IPS-18c (cell line): ENCODE results near the gene PRUNE2.
A peak's percentile ranks its signal among the peaks of the same experiment; 100 is the strongest.

ENCODE experiments used
- H3K4me3 ChIP-seq: 2 replicates; pipeline ENCODE4 v1.7.0; 2013; ENCODE audit warnings: low read depth, mild to moderate bottlenecking, low read length, moderate library complexity; ENCODE audit not compliant: insufficient read depth
- H3K9me3 ChIP-seq: one replicate; pipeline ENCODE4 v1.6.1; 2013; ENCODE audit warnings: mild to moderate bottlenecking, low read length, moderate library complexity; ENCODE audit not compliant: control insufficient read depth, insufficient read depth

The PRUNE2 gene

GRCh38 chr9:76701441-76702039, 204.4 kb downstream of the PRUNE2 start:
- no peak overlapping the region for H3K4me3 ChIP-seq
- no peaks in the 10 kb centered on the region for H3K9me3 ChIP-seq

- Histone ChIP-seq H3K4me3 (no peak overlapping the region), H3K9me3 (no peaks in the 10 kb centered on the region)
Observed at GRCh38 chr9:76700916-76701315, 205.0 kb downstream of the PRUNE2 start.

DNA sequence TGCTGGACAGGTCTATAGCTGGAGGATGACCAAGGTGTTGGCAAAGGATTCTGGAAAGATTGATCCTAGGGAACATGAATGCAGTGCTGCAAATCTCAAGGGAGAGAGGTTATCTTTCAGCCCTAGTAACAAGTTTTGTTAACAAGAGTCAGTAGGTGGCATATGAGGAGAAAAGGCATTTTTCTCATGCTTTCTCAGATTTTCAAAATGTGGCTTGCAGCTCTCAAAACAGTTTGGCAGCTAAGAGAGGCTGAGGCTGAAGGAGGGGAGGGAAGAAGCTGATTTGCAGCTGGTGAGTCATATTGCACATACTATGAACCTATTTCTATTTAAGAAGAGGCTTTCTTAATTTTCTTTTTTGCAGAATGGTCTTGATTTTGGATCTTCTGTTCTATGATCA, 205.9 kb downstream of the PRUNE2 start:
- no peak overlapping the region for H3K4me3 ChIP-seq
- H3K9me3 ChIP-seq, result no peaks in the 10 kb centered on the region

- Histone ChIP-seq H3K4me3 (no peak overlapping the region), H3K9me3 (no peaks in the 10 kb centered on the region)
Observed at GRCh38 chr9:76697554-76697953, 208.4 kb downstream of the PRUNE2 start.

GRCh38 chr9:76697081-76697480, 208.8 kb downstream of the PRUNE2 start:
- Histone ChIP-seq H3K4me3 (no peak overlapping the region), H3K9me3 (no peaks in the 10 kb centered on the region)

- H3K4me3 ChIP-seq, result no peak overlapping the region
- H3K9me3 ChIP-seq, result no peaks in the 10 kb centered on the region
Observed at GRCh38 chr9:76693912-76694311, 212.0 kb downstream of the PRUNE2 start.

DNA sequence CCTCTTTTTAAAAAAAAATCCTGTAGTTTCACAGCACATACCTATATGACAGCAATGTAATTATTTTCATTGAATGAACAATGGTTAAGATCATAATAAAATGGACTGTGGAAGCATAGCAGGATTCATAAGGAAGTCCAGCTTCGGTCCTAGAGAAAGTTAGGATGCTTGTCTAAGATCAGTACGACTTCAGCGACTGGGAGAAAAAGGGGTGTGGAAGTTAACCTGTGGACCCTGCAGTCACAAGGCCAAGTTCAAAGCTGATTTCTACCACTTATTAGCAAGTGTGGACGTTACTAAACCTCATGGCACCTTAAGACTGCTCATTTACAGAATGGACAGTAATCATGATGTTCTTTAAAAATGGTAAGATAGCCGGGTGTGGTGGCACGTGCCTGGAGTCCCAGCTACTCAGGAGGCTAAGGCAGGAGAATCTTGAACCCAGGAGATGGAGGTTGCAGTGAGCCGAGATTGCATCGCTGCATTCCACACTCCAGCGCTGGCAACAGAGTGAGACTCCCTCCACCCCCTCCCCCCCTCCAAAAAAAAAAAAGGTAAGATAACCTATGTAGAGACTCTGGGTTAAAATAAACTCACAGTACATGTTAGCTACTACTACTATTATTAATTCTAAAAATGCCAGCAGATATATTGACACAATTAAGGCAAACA, 213.3 kb downstream of the PRUNE2 start:
- H3K9me3 ChIP-seq, result no peaks in the 10 kb centered on the region
- no peak overlapping the region for H3K4me3 ChIP-seq

GRCh38 chr9:76691517-76692313, 214.2 kb downstream of the PRUNE2 start:
- H3K4me3 ChIP-seq, result peak overlapping the region; percentile 49; the same call in 1 of the 2 replicates
- H3K9me3 ChIP-seq, result no peaks in the 10 kb centered on the region

DNA sequence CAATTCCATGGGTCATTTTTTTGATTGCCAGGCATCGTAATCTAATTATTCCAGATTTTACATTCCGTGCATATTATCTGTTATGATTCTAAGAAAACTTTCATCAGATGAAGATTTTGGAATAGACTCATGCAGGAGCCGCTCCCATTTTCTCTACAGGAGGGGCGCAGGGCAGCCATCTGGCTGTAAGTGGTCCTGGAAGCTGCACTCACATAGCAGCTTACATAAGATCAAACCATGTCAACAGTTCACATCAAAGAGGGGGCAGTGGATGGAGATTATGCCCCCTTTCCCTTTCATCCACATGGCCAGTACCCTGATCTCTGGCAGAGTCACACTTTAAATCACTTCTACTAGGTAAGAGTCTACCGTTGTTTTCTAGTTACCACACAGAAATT, 214.9 kb downstream of the PRUNE2 start:
- no peaks in the 10 kb centered on the region for H3K9me3 ChIP-seq
- no peak overlapping the region for H3K4me3 ChIP-seq

DNA sequence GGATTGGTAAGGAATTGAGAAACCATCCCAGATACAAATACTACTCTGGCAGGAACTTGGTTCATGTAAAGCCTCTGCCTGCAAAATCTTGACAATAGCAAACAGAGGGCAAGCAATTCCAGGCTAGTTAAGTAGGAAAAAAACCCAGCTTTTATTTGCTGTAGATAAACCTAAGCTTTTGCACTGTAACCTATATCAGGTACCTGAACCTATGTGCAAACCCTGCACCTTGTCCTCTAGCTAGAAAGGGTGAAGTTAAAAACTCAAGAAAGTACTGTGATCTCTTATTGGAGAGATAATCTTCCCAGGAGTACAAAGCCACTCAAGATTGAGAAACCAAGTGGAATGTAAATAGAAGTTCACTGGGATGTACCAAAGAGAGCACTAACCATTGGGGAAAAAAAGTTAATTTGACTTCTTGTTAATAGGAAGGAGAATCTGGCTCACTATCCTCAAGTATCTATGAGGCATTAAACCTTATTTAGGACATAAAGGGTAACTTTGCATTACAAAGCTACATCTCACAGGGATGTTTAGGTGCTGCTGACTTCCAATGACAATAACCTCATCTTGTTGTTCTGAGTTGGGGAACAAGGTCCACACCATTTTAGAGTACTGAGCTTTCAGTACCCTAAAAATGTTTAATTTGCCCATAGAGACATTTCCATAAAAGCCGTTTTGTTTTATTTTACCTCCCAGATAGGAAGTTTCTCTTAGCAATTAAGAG, 215.5 kb downstream of the PRUNE2 start:
- Histone ChIP-seq H3K4me3 (no peak overlapping the region), H3K9me3 (no peaks in the 10 kb centered on the region)

GRCh38 chr9:76688471-76689238, 217.3 kb downstream of the PRUNE2 start:
- Histone ChIP-seq H3K9me3 (no peaks in the 10 kb centered on the region), H3K4me3 (no peak overlapping the region)

DNA sequence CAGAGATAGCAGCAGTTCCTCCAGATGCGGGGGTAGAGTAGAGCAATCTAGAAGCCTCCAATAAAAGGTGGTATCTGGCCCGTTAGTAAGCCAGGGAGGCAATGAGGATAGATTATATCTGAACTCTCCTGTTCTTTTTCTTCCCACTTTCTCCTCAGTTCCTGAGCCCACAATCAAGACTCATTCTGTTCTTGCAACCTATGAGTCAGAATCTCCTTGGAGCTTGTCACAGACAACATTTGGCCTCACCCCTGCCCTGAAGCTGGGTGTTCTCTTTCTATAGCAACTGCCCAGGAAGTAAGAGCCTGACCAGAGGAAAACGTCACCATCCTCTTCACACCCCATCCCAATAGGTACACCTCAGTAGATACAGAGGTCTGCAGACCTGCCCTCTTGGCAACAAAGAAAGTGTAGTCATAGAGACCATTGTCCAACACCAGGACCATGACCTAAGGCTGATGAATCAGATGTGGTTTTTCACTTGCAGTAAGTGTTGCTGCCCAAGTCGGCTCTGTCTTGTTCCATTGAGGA, 218.0 kb downstream of the PRUNE2 start:
- Histone ChIP-seq H3K9me3 (no peaks in the 10 kb centered on the region), H3K4me3 (no peak overlapping the region)

DNA sequence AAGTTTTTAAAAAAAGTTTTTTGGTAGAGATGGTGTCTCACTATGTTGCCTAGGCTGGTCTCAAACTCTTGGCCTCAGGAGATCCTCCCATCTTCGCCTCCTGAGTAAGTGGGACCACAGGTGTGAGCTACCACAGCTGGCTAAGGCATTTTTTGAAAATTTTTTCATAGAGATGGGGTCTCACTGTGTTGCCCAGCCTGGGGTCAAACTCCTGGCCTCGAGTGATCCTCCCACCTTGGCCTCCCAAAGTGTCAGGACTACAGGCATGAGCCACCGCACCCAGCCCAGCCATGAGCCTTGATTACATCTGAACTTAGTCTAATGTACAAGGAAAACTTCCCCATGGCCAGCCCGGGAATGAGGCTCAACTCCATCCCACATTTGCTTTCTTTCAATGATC, 219.2 kb downstream of the PRUNE2 start:
- Histone ChIP-seq H3K4me3 (no peak overlapping the region), H3K9me3 (no peaks in the 10 kb centered on the region)

DNA sequence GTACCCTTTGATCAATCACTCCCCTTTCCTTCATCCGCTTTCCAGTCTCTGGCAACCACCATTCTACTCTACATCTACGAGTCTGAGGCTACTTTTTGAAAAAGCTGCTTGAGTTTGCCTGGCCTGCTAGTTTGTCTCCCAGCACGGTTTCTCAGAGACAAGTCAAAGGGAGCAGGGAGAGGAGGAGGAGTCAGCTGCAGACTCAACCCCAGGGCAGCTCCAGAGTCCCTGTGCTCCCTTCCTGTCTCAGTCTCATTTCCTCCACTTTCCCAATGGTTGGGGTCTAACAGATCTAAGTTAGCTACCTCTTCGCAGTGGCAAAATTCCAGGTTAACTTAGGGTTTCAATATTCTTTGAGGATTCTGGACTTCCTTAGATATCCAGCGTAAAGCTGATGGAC, 221.7 kb downstream of the PRUNE2 start:
- Histone ChIP-seq H3K9me3 (no peaks in the 10 kb centered on the region), H3K4me3 (no peak overlapping the region)

DNA sequence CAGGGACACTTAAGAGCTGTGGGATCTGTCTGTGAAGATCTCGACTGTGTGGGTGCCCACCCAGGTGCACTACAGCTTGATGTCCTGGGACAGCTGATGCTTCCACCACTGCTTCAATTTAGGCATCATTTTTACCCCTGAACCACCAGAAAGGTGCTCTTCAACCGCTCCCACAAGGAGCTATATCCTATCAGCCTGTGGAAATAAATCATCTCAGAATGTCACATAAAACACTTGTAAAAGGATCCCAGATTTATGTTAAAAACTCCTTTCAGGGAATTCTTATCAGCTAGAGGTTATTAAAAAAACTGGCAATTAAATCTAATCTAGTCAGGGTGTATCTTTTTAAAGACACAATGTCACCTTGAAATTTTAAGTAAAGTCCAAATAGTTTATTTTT, 224.4 kb downstream of the PRUNE2 start:
- no peak overlapping the region for H3K4me3 ChIP-seq
- H3K9me3 ChIP-seq, result no peaks in the 10 kb centered on the region

DNA sequence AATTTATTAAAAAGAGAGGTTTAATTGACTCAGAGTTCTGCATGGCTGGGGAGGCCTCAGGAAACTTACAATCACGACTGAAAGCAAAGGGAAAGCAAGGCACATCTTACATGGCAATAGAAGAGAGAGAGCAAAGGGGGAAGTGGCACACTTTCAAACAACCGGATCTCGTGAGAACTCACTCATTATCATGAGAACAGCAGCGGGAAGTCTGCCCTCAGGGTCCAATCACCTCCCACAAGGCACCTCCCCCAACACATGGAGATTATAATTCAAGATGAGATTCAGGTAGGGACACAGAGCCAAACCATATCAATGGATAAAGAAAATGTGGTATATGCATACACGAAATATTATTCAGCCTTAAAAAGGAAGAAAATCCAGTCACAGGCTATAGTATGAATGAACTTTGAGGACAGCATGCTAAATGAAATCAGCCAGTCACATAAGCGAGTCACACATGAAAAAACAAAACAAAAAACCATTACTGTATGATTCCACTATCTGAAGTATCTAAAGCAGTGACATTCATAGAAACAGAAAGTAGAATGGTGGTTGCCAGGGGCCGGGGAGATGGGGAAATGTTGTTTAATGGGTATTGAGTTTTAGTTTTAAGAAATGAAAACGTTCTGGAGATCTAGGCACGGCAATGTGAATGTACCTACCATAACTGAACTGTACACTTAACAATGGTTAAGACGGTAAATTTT, 225.0 kb downstream of the PRUNE2 start:
- H3K4me3 ChIP-seq, result no peak overlapping the region

More for the DNA sequence above, 225.0 kb downstream of the PRUNE2 start:
- H3K9me3 ChIP-seq, result no peaks in the 10 kb centered on the region
